Left cardiac atrium (tissue), 4 donors: ENCODE data around the gene RICTOR. TPM values are rescaled to one million over a fixed set of nuclear protein-coding genes. Genes with fewer than 3 reads are reported as not detected.

Experiments used
- ATAC-seq, 2 donors: fragments of 200-7000 bp; cut with Tn5 transposase; one replicate each; pipeline ENCODE4 v1.9.1; 2020; ENCODE audit warnings: mild to moderate bottlenecking in 2 of 2, moderate library complexity in 2 of 2
- DNase-seq: peaks from one replicate; pipeline ENCODE4 v3.0.0-alpha.2; 2020
- intact Hi-C, 2 donors: fragments of 100-400 bp; cut with DNase I; formaldehyde crosslinking; loops; one replicate each; pipeline versions ENCODE4 v1.14.1 to v1.15.1; 2022 to 2023
- total RNA-seq, 2 donors: library from RNA; stranded (reverse); fragmentation: NEBNext Ultra II Directional; extraction: Animal tissue kit (Norgen Biotek cat#: 25700); gene quantifications; one replicate each; pipeline ENCODE4 v1.2.1, GENCODE V29; 2021
- donor health status: DM: no; HTN: yes; CAD: no.
- donor health status: DM: no; HTN: yes; CAD: no; lungs with severe emphysema.
- donor health status: DM: yes; HTN: yes; CAD: no.
- donor health status: Dilated cardiomyopathy.

Gene RICTOR
- total RNA-seq, 2 donors from 2014 or later: 22.7 to 28.3 TPM

- no peak for DNase-seq
- intact Hi-C loops: no loop called here
- no peak for ATAC-seq
Measured at GRCh38 chr5:39100301-39100850, 26.2 kb upstream of the RICTOR start.

- intact Hi-C loops: no loop called here
- DNase-seq (no peak), ATAC-seq (no peak)
Measured at GRCh38 chr5:39099831-39100230, 25.6 kb upstream of the RICTOR start.

- ATAC-seq (peak in 1 of 2 donors; percentile 44), DNase-seq (no peak)
- intact Hi-C loops: no loop called here
Measured at GRCh38 chr5:39093352-39093751, 19.2 kb upstream of the RICTOR start.

GRCh38 chr5:39092581-39093351 lies 18.6 kb upstream of the RICTOR start:
- ATAC-seq (peak in 1 of 2 donors; percentile 27), DNase-seq (no peak)
- intact Hi-C loops: no loop called here

- ATAC-seq (no peak), DNase-seq (no peak)
- intact Hi-C loops: no loop called here
Measured at GRCh38 chr5:39091940-39092580, 17.9 kb upstream of the RICTOR start.

- DNase-seq (no peak), ATAC-seq (no peak)
- intact Hi-C loops: no loop called here
Measured at GRCh38 chr5:39083968-39084367, 9.8 kb upstream of the RICTOR start.

- DNase-seq (no peak), ATAC-seq (no peak)
- intact Hi-C loops: no loop called here
Measured at GRCh38 chr5:39082995-39083394, 8.8 kb upstream of the RICTOR start.

GRCh38 chr5:39080597-39081204 lies 6.5 kb upstream of the RICTOR start:
- ATAC-seq (peak; percentile 67 to 89), DNase-seq (peak; percentile 40)
- intact Hi-C loops: loop anchor here in 1 of 2 donors (2.0 kb wide), 1 partner anchor 76 kb away; no protein-coding TSS in a partner anchor

- no peak for ATAC-seq
- intact Hi-C loops: loop anchor here in 1 of 2 donors (2.0 kb wide), 1 partner anchor 75 kb away; no protein-coding TSS in a partner anchor
- no peak for DNase-seq
Measured at GRCh38 chr5:39080168-39080567, 6.0 kb upstream of the RICTOR start.

GRCh38 chr5:39079147-39079546 lies 4.9 kb upstream of the RICTOR start:
- intact Hi-C loops: loop anchor here in 1 of 2 donors (5.0 kb wide), 1 partner anchor 72 kb away; no protein-coding TSS in a partner anchor
- DNase-seq: no peak
- ATAC-seq: no peak

GRCh38 chr5:39076757-39077728 lies 2.8 kb upstream of the RICTOR start:
- no peak for ATAC-seq
- no peak for DNase-seq
- intact Hi-C loops: loop anchor here in 1 of 2 donors (5.0 kb wide), 1 partner anchor 70 kb away; no protein-coding TSS in a partner anchor

- intact Hi-C loops: loop anchor here in 1 of 2 donors (5.0 kb wide), 1 partner anchor 69 kb away; no protein-coding TSS in a partner anchor
- DNase-seq (no peak), ATAC-seq (no peak)
Measured at GRCh38 chr5:39076101-39076756, 2.0 kb upstream of the RICTOR start.

GRCh38 chr5:39073767-39074016 lies 507 bp downstream of the RICTOR start:
- intact Hi-C loops: no loop called here
- DNase-seq (no peak), ATAC-seq (peak in 1 of 2 donors; percentile 48)

GRCh38 chr5:39072925-39073766 lies 1.1 kb downstream of the RICTOR start:
- intact Hi-C loops: no loop called here
- ATAC-seq (peak; percentile 4 to 5), DNase-seq (peak; percentile 23)

- ATAC-seq (no peak), DNase-seq (no peak)
- intact Hi-C loops: no loop called here
Measured at GRCh38 chr5:39068099-39068498, 6.1 kb downstream of the RICTOR start.

GRCh38 chr5:39064450-39064849 lies 9.7 kb downstream of the RICTOR start:
- DNase-seq (no peak), ATAC-seq (no peak)
- intact Hi-C loops: no loop called here

- DNase-seq: no peak
- intact Hi-C loops: no loop called here
- no peak for ATAC-seq
Measured at GRCh38 chr5:39063037-39063436, 11.2 kb downstream of the RICTOR start.
